Activated T-cell treated with anti-CD3 and anti-CD28 coated beads, Interleukin-2, amount 50 U/mL, for 1 hour (primary cell): ENCODE results near the gene SPEN.

ENCODE experiments used
- DNase-seq: peaks from one replicate; pipeline ENCODE4 v3.0.0-alpha.2; 2020

Gene SPEN

GRCh38 chr1:15937706-15938168, 90.2 kb downstream of the SPEN start:
- no peak for DNase-seq

DNA sequence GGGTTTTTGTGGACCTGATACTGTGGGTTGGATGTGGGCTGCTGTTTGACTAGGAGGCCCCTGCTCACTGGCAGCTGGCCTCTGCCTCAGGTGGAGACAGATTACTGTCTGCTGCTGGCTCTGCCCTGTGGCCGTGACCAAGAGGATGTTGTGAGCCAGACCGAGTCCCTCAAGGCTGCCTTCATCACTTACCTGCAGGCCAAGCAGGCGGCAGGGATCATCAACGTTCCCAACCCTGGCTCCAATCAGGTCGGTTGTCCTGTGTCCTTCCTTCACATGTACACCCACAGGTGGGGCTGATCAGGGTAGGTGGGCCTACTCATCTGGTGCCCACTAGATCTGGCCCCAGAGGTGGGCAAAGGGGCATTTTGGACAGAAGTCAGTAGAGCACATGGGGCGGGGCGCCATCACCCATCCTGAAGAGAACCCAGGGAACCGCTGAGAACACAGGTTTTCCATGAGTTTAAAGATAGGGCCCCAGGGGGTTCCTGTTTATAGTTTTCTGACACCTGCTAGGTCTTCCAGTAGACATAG, 91.2 kb downstream of the SPEN start:
- DNase-seq: no peak

DNA sequence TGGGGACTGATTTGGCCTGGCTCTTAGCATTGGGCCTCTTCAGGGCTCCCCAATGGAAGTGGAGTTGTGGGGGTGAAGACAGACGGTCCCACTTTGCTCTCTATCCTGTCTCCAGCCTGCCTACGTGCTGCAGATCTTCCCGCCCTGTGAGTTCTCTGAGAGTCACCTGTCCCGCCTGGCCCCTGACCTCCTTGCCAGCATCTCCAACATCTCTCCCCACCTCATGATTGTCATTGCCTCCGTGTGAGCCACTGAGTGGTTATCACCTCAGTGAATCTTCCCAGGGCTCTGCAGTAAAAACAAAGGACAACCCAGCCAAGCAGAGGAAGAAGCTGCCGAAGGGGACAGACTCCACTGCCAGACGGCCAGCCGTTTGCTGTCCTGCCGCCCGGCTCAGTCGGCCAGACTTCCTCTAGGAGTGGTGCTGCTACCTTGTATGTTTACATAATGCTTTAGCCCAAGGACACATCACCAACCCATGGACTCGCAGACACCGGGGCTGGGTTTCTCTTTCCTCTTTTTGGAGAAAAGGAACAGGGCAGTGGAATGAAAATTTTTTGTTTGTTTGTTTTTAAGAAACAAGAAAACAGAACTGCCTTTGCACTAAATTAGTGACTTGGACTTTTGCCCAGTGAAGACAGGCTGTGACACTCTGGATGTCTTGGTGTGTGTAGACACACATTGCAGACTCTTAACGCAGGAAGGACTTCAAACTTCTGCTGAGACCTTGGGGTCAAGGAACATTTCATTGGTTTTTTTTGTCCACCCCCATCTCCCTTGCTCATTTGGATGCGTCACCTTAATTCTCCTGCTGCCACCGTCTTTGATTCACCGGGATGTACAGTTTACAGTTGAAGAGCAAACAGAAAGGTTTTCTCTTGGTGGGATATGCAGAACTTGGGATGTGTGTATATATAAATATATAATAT, 91.9 kb downstream of the SPEN start:
- no peak for DNase-seq

GRCh38 chr1:15940110-15941043, 92.9 kb downstream of the SPEN start:
- DNase-seq: no peak

DNA sequence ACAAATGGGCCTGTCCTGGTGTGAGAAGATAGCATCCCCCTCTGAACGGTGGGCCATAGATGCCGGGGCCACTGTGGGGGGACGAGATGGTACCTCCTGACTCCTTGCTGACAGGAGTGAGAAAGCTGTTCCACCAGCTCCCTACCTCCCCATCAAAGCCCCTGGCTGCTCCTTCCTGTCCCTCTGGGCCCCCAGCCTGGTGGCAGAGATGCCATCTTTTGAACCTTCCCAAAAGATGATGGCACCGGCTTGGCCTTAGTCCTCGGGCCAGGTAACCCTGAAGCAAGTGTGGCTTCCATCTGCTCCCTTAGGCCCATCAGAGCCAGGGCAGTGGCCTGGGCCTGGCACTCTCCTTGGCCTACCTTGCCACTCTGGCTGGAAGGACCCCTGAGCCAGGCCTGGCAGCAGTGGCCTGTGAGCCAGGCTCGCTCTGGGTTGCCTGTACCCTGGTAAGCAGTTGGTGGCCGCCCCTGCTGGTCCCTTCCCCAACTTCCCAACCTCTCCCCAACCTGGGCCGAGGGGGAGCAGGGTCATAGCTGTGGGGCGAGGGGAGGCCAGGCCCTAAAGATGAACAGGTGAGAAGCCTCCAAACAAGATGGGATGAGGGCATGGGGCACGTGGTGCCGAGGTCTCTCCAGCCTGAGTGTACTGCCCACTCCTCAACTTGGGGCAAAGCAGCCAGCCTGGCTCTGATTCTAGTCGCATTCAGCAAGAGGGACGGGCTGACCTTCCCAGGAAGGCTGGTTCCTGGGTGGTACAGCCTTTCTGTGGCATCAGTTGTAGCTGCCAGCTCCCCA, 93.7 kb downstream of the SPEN start:
- no peak for DNase-seq

DNA sequence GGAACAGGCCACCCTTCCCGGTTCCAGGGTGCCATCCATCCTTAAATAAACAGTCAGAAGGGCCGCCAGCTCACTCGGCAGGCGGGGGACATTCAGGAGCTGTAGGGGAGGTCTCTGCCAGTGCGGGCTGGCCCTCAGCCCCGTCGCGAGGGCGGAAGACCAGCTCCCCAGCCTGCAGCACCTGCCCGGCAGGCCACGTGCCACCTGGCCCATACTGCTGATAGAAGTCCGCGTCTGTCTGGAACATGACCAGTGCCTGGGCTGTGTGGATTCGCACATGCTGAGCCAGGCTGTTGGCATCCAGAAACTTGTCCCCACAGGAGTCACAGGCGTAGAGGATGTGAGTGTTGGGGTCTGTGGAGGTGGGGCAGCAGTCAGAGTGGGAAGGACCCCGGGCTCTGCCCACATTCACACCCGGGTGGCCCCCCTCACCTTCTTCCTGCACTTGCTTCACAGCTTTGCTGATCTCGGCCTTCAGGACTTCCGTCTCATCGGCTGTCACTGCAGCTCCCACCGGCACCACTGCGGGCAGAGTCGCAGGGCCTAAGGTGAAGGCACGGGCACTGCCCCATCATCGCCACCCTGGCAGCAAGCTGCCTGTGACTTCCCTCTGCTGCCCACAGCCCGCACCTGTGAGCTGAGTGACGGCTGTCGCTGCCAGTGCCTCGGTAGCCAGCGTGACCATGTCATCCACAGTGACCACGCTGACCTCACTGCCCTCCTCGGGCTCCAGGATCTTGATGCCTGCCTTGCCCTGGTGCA, 94.6 kb downstream of the SPEN start:
- no peak for DNase-seq

DNA sequence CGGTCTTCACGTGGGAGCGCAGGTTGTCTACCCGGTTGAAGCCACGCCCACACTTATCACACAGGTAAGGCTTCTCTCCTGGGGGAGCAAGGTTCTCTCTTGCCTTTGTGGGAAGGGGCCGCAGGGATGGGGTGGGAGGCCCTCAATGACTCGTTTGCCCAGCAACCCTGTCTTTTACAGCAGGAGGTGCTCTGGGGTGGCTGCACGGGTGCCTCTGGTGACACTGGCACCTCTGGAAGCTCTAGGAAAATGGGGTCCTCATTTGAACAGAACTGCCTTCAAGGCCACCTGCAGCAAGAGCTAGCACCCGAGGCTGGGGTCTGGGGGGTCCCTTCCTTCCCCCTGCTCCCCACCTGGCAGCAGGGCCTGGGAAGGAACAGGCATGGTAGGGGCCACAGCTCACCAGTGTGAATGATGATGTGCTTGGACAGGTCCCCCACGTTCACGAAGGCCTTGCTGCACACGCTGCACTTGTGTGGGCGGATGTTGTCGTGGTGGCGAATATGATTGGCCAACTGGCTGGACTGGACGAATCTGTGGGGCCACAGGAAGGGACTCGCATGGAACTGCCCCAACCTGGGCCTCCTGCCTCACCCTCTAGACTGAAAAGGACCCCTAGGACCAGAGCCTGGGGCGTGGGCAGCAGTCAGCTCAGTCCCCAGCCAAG, 95.3 kb downstream of the SPEN start:
- no peak for DNase-seq

- no peak for DNase-seq
Measured at GRCh38 chr1:15943328-15943991, 96.0 kb downstream of the SPEN start.

GRCh38 chr1:15943992-15944307, 96.4 kb downstream of the SPEN start:
- no peak for DNase-seq

GRCh38 chr1:15944308-15945010, 97.0 kb downstream of the SPEN start:
- no peak for DNase-seq

GRCh38 chr1:15945011-15945831, 97.7 kb downstream of the SPEN start:
- no peak for DNase-seq

DNA sequence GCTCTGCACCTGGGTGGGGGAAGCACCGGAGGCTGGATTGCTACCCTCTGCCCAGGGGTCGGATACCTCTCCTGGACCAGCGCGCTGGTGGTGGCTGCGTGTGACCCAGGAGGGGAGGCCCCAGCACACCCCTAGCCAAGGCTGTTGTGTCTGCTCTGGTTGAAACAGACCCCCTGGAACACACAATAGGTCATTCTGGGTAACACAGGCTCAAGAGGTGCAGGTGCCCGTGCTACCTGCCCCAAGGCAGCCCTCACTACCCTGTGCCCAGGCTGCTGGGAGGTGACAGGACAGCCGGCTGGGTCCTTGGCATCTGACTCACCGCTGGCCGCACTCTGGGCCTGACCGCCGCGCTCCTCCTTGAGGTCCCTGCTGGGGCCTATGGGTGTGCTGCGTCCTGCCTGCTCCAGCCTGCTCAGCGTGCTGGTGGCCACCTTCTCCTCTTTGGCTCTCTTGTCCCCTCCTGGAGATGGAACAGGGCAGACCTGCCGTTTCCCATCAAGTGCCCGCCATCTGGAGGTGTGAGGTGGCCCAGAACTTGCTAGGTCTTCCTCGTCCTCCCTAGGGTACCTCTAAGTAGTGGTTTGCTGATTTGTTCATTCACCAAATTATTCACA, 98.4 kb downstream of the SPEN start:
- DNase-seq: no peak

DNA sequence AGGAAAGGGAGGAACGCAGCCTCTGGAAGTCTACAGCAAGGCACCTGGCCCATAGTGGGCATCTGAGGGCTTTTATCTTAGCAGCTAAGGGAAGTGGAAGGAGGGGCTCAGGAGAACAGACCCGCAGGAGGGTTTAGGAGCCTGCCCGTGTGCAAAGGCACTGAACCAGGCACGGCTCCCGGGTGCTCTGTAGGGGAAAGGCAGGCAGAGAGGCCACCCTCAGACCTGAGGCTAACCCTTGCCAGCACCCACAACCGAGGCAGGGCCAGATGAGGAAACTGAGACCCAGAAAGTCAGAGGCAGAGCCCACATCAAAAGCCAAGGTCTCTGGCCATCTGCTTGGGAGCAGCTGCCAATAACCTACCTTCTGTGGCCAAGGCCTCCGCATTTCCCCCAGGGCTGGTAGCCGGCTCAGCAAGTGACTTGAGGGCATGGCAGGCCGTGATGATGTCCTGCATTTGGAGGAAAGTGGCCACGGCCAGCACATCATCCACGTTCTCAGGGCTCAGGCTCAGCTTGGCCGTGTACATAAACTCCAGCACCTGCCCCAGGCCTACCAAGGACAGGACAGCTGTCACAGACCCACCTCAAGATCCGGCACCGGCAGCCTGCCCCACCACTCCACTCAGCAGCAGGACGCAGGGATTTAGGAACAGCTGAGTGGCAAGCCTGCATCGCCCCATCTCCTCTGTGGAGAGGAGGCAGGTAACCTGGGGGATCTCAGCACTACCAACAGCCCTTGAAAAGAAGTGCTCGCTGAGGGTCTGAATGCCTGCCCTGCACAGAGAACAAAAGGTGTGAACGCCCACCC, 99.3 kb downstream of the SPEN start:
- no peak for DNase-seq

DNA sequence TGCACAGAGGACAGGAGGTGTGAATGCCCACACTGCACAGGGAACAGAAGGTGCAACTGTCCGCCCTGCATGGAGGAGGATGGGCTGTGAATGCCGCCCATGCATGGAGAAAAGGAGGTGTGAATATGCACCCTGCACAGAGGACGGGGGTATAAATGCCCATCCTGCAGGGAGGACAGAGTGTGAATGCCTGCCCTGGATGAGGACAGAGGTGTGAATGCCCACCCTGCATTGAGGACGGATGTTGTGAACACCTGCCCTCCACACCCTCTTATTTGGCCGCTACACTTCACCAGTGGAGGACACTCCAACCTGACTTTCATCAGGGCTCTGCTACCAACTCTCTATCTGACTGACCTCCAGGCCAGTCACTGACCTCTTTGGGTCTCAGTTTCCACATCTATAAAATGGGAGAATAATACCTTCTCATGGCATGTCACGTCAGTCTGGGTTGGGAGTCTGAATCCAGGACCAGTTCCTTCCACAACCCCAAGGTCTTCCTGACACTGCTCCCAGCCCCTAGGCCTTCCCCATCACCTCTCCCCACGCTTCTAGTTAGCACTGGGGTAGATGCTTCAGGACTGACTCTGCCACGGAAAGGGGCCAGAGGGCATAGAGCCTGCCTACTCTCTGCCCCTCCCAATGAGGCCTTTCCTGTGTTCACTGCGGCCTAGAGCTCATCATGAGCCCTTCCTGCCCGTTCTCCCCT, 100.0 kb downstream of the SPEN start:
- DNase-seq: no peak

DNA sequence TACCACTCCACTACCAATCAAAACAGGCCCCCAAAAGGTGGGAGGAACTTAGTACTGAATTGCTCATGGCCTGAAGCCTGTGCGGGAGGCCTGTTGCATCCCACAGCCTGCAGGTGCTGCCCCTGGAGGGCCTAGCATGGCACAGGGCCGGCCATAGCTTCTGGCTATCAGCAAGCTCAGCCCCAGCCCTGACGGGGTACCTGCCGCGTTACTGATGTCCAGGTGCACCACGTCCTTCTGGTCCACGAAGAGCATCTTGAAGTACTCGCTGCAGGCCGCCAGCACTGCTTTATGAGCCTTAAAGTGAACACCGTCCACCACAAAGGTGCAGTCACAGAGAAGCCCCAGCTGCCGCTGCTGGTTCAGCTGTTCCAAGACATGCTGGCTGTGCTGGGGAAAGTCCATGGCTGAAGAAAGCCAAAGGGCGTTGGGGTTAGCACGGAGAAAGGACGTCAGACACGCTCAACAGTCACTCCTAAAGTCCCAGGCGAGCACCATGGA, 100.6 kb downstream of the SPEN start:
- no peak for DNase-seq

DNA sequence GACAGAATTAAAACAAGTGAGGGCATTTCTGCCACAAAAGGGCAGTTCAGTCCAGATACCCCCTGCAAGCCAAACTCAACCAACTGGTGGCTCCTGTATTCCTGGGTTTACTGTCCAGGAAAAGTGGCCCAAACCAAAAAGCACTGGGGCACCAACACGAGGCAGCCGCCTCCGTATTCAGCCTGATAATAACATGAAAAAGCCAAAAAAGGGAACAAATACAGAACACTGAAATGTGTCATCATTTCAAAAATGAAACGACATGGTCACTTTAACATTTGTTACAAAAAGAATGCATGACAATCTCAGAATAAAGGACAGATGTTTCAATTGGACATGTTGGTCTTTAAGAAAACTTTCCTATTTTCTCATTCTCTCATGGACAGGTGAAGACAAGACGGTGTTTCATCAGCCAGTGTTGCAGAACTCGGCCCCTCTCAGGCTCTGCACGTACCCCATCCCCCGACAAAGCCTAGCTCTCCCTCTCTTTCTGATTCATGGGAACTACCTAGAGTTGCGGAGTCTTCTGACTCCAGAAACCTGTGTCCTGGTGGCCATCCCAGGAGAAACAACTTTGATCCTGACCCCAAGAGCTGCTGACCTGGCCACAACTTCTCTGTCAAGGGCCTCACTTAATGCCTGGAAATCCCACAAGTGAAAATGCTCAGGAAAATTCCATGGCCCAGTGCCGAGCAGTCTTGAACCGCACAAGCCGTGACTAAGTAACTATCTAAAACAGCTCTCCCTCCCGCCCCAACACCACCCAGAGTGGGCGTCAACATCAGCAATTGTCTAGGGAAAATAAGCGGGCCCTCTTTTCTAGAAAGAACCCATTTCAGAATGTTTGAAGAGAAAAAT, 101.3 kb downstream of the SPEN start:
- no peak for DNase-seq
